ENCODE results near the gene MYO3B.

GRCh38 chr2:170222842-170223241 is 44.9 kb downstream of the MYO3B start:
- TF ChIP-seq POLR2A (IDR thresholded peaks at IDR 0.05) (no peak), CTCF (IDR thresholded peaks at IDR 0.05) (no peak)

Data from uterus (tissue), 2 donors.